PFSK-1 (cell line): ENCODE results near the gene TMED6. TPM values are rescaled to one million over a fixed set of nuclear protein-coding genes. Genes with fewer than 3 reads are reported as not detected.

Experiments
- FOXP2 ChIP-seq: optimal IDR thresholded peaks from 2 replicates; pipeline ENCODE3; 2011; ENCODE audit warnings: borderline replicate concordance, control low read depth, inconsistent platforms; ENCODE audit not compliant: insufficient read depth; ENCODE audit errors: extremely low read length, extremely low read depth
- POLR2AphosphoS5 ChIP-seq: IDR thresholded peaks from 2 replicates; pipeline ENCODE4 v1.6.1; 2012; ENCODE audit warnings: low read depth, mild to moderate bottlenecking, control low read depth, low read length, moderate library complexity
- SIN3A ChIP-seq: IDR thresholded peaks from 2 replicates; pipeline ENCODE4 v1.6.1; 2012; ENCODE audit warnings: mild to moderate bottlenecking, low read length, moderate library complexity, borderline replicate concordance; ENCODE audit not compliant: insufficient read depth
- TAF1 ChIP-seq: IDR thresholded peaks from 2 replicates; pipeline ENCODE4 v1.6.1; 2012; ENCODE audit warnings: low read length, control low read depth, borderline replicate concordance; ENCODE audit not compliant: insufficient read depth
- polyA plus RNA-seq: library from polyadenylated mRNA; unstranded; fragments of >200 nt; gene quantifications from one replicate; pipeline ENCODE4 v1.2.1, GENCODE V29; 2012; ENCODE audit warnings: low read depth, missing spikeins; ENCODE audit not compliant: insufficient read length
- TF ChIP-seq, protein P1 (sequence below), 2 experiments: IDR thresholded peaks; 2 replicates each; pipeline versions ENCODE4 v1.6.1 to v1.8.0; 2011 to 2012; ENCODE audit warnings: low read depth in 2 of 2, low read length in 2 of 2, control low read depth in 1 of 2, inconsistent platforms in 1 of 2, mild to moderate bottlenecking in 1 of 2, moderate library complexity in 1 of 2; ENCODE audit not compliant: insufficient read depth in 1 of 2

TMED6 gene
- polyA plus RNA-seq, result 0.43 TPM

DNA sequence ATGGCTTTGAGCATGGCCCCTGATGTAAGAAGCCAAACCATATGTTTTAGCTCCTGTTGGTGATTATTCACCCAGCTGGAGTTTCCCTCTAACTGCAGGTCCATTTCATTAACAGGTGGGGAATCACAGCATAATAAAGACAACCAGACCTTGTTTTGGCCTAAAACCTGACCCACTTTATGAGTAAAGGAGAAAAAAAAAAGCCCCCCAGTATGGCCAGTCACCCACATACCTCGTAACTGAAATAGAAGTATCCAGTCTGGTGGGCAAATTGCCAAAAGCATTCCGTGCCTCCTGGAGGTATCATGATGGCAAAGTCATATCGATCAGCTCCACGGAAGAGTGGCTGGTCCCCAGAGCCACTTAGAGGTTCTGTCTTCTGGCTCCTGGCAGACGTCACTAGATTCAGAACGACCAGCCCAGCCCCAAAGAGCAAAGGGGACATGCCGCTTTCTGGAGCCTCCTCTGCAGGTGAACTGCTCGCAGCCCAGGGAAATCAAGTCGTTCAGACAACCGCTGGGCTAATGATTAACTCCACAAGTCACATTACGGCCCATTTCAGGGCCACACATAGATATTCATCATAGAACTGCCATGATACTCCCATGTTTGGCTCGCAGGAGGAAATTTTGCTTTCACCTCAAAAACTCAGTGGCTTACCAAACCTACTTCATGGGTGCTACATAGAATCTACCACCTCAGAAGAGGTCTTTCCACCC, at the start of gene TMED6:
Gene TMED6, minus strand, starts transcription at position 478 of the 719 bp plus-strand sequence. Its CDS starts 33 bp downstream, at position 445.
- TF ChIP-seq TAF1 (no peak), POLR2AphosphoS5 (no peak), SIN3A (no peak), FOXP2 (no peak)
- TF ChIP-seq, protein P1, sequence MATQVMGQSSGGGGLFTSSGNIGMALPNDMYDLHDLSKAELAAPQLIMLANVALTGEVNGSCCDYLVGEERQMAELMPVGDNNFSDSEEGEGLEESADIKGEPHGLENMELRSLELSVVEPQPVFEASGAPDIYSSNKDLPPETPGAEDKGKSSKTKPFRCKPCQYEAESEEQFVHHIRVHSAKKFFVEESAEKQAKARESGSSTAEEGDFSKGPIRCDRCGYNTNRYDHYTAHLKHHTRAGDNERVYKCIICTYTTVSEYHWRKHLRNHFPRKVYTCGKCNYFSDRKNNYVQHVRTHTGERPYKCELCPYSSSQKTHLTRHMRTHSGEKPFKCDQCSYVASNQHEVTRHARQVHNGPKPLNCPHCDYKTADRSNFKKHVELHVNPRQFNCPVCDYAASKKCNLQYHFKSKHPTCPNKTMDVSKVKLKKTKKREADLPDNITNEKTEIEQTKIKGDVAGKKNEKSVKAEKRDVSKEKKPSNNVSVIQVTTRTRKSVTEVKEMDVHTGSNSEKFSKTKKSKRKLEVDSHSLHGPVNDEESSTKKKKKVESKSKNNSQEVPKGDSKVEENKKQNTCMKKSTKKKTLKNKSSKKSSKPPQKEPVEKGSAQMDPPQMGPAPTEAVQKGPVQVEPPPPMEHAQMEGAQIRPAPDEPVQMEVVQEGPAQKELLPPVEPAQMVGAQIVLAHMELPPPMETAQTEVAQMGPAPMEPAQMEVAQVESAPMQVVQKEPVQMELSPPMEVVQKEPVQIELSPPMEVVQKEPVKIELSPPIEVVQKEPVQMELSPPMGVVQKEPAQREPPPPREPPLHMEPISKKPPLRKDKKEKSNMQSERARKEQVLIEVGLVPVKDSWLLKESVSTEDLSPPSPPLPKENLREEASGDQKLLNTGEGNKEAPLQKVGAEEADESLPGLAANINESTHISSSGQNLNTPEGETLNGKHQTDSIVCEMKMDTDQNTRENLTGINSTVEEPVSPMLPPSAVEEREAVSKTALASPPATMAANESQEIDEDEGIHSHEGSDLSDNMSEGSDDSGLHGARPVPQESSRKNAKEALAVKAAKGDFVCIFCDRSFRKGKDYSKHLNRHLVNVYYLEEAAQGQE (IDR thresholded peaks at IDR 0.05; ENCODE audit: insufficient read depth in 1 of 2, low read depth in 2 of 2, low read length in 2 of 2), result no peak

DNA sequence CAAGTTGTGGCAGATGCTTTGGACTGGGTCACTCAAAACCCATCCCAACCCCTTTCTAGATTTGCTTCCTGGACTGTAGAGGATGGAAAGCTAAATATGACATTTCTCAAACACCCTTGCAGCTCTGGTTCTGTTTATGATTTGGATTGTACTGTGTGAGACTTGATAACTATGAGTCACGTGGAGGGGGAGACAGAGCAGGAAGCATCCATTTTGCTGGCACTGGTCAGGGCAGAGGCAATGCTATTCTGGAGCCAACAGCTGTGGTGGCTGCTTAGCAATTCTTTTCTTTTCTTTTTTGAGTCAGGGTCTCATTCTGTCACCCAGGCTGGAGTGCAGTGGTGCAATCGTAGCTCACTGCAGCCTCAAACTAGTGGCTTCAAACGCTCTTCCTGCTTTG, 47.8 kb upstream of the TMED6 start:
- TF ChIP-seq, protein P1 (IDR thresholded peaks at IDR 0.05; ENCODE audit: insufficient read depth in 1 of 2, low read depth in 2 of 2, low read length in 2 of 2), result no peak
- TF ChIP-seq FOXP2 (no peak), SIN3A (no peak), POLR2AphosphoS5 (no peak), TAF1 (no peak)

DNA sequence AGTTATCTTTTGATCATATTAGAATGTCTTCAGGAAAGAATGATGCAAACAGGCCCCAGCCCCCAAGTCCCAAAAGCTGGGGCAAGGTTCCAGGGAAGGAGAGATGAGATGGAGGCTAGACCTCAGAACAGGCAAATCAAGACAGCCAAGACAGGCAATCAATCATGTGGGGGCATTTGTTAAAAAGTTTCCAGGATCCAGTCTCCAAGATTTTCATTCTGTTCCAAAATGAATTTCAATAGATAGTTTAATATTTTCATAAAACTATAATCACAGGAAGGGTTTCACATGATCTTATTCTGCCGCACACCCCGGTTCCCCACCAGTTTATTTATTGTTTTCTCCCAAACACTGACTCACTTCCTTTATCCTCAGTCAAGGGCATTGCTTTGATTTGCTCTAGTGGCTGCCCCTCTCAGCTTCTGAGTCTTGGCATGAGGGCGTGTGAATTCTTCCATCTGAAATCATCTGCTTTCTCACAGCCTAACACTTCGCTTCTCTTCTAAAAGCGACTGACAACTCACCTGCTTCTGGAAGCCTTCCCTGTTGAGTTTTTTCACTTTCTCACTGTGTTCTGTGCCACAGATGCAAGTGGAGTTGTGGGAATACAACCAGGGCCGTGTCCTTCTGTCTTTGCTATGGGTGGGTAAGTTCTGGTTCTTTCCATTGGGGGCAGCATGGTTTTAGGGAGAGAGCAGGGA, 46.4 kb upstream of the TMED6 start:
- no peak for TF ChIP-seq TAF1
- TF ChIP-seq SIN3A, result no peak
- TF ChIP-seq, protein P1 (IDR thresholded peaks at IDR 0.05; ENCODE audit: insufficient read depth in 1 of 2, low read depth in 2 of 2, low read length in 2 of 2), result no peak
- no peak for TF ChIP-seq POLR2AphosphoS5
- TF ChIP-seq FOXP2, result no peak

DNA sequence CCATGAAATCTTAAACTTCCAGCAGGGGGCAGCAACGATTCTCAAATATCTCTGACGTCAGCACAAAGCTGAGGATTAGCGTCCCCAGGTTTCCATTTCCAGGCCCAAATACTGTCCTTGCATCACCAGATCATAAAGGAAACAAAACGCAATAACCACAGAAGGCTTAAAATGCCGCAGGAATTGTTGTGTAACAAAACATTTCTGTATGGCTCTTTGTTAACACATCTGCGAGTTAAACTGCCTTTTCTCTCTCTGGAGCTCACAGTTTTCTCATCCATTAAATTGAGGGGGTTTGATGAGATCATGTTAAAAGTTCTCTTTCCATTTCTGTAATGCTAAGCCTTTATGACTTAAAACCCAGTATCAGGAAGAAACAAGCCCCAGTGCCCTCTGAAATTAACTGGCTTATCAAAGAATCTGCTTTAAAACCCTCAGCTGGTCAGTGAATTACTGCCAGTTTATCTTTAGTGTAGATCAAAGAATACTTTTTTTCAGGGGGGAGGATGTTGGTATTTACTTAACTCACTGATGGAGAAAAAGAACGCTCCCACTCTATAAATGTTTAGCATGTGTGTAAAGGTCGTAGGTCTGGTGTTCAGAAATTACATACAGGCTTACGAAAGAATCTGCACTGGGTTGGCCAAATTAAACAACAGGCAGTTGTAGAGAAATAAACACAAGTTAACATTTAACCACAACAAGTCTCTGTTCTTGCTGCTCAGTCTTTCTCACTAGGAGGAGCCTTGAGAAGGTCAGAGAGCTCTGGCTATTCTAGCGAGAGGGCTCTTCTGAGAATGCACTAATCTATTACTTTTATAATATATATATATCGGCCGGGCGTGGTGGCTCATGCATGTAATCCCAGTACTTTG, 44.8 kb upstream of the TMED6 start:
- TF ChIP-seq SIN3A (no peak), POLR2AphosphoS5 (no peak), FOXP2 (no peak), TAF1 (no peak)
- TF ChIP-seq, protein P1 (IDR thresholded peaks at IDR 0.05; ENCODE audit: insufficient read depth in 1 of 2, low read depth in 2 of 2, low read length in 2 of 2), result no peak
